SJSA1 (cell line): ENCODE results near the gene GAB1. TPM values are rescaled to one million over a fixed set of nuclear protein-coding genes. Genes with fewer than 3 reads are reported as not detected.

Experiments
- DNase-seq, 2 experiments: peaks; one replicate each; pipeline ENCODE4 v3.0.0-alpha.2; 2015 to 2020; ENCODE audit warnings: low spot score in 2 of 2, low read depth in 1 of 2
- H3K27ac ChIP-seq: fragments of 250-450 bp; sonication (Bioruptor Pico); 2 replicates; pipeline ENCODE4 v1.5.1; 2020; ENCODE audit warnings: mild to moderate bottlenecking, moderate library complexity
- H3K27me3 ChIP-seq: fragments of 250-450 bp; sonication (Bioruptor Pico); replicated peaks from 2 replicates; pipeline ENCODE4 v1.5.1; 2020; ENCODE audit warnings: mild to moderate bottlenecking, moderate library complexity
- H3K36me3 ChIP-seq: fragments of 250-450 bp; sonication (Bioruptor Pico); 2 replicates; pipeline ENCODE4 v1.5.1; 2020; ENCODE audit warnings: mild to moderate bottlenecking
- H3K4me1 ChIP-seq: fragments of 250-450 bp; sonication (Bioruptor Pico); replicated peaks from 2 replicates; pipeline ENCODE4 v1.6.1; 2021; ENCODE audit warnings: mild to moderate bottlenecking
- H3K4me3 ChIP-seq: fragments of 250-450 bp; sonication (Bioruptor Pico); 2 replicates; pipeline ENCODE4 v1.5.1; 2020; ENCODE audit warnings: mild to moderate bottlenecking
- H3K9me3 ChIP-seq: fragments of 250-450 bp; sonication (Bioruptor Pico); replicated peaks from 2 replicates; pipeline ENCODE4 v1.5.1; 2020; ENCODE audit warnings: mild to moderate bottlenecking
- total RNA-seq: library from RNA; depleted of rRNA; stranded (reverse); fragments of >200 nt; shearing (Covaris generic); gene quantifications from 2 replicates; pipeline ENCODE4 v1.2.3, GENCODE V29; 2014

Gene GAB1
- total RNA-seq, 1 experiment from 2014 or later, result 2.3 TPM

DNA sequence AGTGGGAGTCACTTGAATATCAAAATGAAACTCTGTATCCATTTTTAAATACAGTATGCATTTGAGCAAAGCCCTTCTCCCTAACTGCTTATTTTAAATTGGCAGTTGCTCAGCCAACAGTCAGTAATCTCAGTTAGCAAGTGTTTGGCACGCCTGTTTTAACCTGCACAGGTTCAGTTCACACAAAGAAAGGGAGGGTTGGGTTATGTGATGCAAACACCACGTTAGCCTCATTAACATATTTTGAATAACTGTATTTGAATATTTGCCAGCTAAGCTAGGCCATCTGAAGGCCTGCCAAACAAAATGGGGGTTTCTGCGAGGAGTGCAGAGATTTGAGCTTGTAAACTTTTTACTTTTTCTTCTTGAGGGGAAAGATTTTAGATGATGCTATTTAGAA, 19.8 kb downstream of the GAB1 start:
- no peak overlapping the region for H3K4me3 ChIP-seq
- H3K27ac ChIP-seq, result no peak overlapping the region
- peaks cover 17% of the 10 kb centered on the region for H3K4me1 ChIP-seq
- H3K9me3 ChIP-seq, result no peaks in the 10 kb centered on the region
- no peaks in the 10 kb centered on the region for H3K27me3 ChIP-seq
- no peak for DNase-seq
- no peaks in the 10 kb centered on the region for H3K36me3 ChIP-seq

DNA sequence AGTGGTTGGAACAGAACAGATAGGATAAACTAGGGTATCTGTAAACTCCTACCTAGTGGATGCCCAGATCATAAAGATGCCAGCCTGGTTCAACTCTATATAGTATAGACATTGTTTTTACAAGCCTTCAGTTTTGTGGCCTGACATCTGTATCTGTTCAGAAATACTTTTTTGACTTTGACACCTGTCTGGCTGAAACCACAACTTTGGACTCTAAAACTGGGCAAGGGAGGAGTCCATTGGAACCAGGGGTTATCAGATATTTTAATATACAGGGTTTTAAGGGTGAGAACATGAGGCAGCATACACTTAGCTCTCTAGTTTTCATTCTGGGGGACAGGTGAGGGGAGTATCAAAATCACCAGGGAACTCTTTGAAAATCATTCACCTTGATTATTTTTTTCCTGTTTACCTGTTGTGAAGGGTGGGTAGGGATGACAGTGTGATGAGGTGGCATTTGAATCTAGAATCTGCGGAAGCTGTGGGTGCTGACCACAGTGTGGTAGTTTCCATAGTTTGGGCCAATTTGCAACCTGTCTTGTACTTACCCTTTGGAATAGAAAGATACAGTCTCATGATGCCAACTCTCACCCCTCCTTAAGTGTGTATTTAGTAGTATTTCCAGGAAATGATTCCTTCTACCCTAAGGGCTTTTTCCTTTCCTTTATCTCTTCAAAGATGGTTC, 20.6 kb downstream of the GAB1 start:
- no peak for DNase-seq
- H3K4me1 ChIP-seq, result peaks cover 9% of the 10 kb centered on the region

DNA sequence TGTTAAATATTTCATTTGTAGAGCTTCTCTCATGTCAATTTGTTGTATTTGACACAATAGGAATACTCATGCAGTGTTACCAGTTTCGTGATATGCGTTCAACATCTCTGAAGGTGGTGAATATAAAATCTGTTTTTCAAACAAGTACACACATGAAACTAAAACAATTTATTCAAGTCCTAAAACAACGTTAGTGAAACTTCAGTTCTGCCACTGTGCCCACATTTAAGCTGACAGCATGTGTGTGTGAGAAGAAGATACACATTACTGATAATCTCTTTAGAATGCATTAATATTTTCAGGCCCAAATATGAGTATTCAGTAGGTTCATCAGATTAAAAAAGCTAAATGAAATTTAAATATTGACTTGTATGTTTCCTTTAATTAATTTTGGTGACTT, 21.7 kb downstream of the GAB1 start:
- Histone ChIP-seq H3K27ac (no peak overlapping the region), H3K36me3 (no peaks in the 10 kb centered on the region), H3K9me3 (no peaks in the 10 kb centered on the region), H3K4me3 (no peak overlapping the region), H3K4me1 (no peaks in the 10 kb centered on the region; the same call in 1 of the 2 replicates), H3K27me3 (no peaks in the 10 kb centered on the region)
- no peak for DNase-seq

More for the DNA sequence above, 20.6 kb downstream of the GAB1 start:
- Histone ChIP-seq H3K27ac (no peak overlapping the region), H3K36me3 (no peaks in the 10 kb centered on the region), H3K9me3 (no peaks in the 10 kb centered on the region), H3K4me3 (no peak overlapping the region), H3K27me3 (no peaks in the 10 kb centered on the region)

GRCh38 chr4:143358923-143359643, 22.4 kb downstream of the GAB1 start:
- Histone ChIP-seq H3K27ac (no peak overlapping the region), H3K4me1 (no peaks in the 10 kb centered on the region; the same call in 1 of the 2 replicates), H3K27me3 (no peaks in the 10 kb centered on the region), H3K4me3 (no peak overlapping the region), H3K36me3 (no peaks in the 10 kb centered on the region), H3K9me3 (no peaks in the 10 kb centered on the region)
- no peak for DNase-seq

DNA sequence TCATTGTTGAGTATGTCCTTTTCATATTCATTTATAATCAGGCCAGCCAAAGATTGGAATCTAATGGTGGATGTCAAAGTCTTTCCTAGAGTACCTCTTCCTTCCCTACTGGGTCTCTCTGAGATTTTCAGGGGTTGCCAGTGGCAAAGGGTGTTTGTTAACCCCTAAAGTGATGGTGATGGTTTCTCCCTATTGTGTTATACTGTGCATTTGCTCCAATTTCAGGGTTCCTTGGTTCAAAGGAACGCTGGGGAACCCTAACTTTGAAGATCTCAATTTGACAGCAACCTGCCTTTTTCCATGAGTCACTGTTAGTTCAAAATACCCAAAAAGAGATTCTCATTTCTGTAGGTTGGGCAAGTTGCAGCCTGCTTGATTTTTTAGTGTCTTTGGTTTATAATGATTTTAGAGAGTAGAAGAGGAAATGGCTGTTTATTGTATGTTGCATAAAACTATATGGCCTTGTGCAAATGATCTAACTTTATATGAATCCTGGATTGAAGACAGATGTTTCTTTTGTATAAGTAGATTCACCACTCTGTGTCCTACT, 23.0 kb downstream of the GAB1 start:
- Histone ChIP-seq H3K36me3 (no peaks in the 10 kb centered on the region), H3K27ac (no peak overlapping the region), H3K27me3 (no peaks in the 10 kb centered on the region), H3K9me3 (no peaks in the 10 kb centered on the region), H3K4me1 (no peaks in the 10 kb centered on the region; the same call in 1 of the 2 replicates), H3K4me3 (no peak overlapping the region)
- DNase-seq, result no peak

DNA sequence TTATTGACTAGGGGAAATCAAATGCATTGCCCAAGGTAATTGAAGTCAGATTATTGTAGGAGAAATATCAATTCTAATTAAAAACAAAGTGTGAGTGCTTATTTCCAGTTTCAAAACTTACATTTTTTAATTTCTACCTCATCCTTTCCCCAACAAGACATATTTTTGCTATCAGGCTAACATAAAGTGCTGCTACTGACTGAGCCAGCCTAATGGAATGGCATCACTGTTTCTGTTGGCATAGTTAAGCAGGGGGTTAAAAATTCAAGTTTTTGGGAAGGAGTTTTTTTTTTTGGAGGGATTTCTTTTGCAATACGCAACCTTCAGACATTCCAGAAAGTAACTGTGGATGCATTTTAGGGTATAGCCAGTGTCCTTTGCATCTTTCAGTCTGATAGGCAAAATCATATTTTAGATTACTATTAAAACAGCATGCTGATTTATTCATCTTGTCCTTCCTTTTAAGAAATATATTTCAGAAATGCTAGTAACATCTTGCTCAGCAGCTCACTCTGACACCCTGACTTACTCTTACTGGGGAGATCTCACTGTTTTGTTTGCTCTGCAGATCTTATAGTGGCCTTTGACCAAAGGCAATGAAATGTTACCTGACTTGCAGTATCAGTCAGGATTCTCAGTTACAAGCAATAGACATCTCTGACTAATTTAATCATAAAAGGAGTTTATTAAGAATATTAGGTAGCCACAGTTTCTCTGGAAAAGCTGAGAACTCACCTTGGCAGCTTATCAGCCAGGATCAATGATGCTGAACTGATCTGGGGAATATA, 24.4 kb downstream of the GAB1 start:
- H3K36me3 ChIP-seq, result no peaks in the 10 kb centered on the region
- no peak overlapping the region for H3K27ac ChIP-seq
- no peaks in the 10 kb centered on the region for H3K27me3 ChIP-seq
- DNase-seq, result no peak
- no peaks in the 10 kb centered on the region; the same call in 1 of the 2 replicates for H3K4me1 ChIP-seq
- H3K9me3 ChIP-seq, result no peaks in the 10 kb centered on the region
- H3K4me3 ChIP-seq, result no peak overlapping the region

- no peaks in the 10 kb centered on the region; the same call in 1 of the 2 replicates for H3K4me1 ChIP-seq
- no peak overlapping the region for H3K4me3 ChIP-seq
- no peaks in the 10 kb centered on the region for H3K27me3 ChIP-seq
- no peak for DNase-seq
- H3K9me3 ChIP-seq, result no peaks in the 10 kb centered on the region
- no peaks in the 10 kb centered on the region for H3K36me3 ChIP-seq
- H3K27ac ChIP-seq, result no peak overlapping the region
These were observed 25.8 kb downstream of the GAB1 start for GRCh38 chr4:143362349-143363046.

DNA sequence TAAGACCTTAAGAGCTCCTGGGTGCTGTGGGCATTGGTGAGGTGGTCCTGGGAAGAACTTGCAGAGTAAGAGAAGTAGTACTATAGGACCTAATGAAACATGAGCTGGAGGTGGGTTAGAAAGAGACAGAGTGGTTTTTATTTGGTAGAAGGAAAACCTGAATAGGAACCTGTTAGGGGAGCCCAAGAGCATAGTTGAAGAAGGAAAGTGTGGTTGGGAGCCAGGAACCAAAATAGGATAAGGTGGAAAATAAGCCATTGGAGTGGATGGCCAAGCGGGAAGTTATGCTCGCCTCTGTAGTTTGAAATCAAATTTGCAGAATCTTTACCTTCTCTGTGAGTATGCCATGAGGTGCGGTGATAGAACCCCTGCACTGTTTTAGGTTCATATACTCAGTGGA, 26.7 kb downstream of the GAB1 start:
- Histone ChIP-seq H3K4me3 (no peak overlapping the region), H3K9me3 (no peaks in the 10 kb centered on the region), H3K27me3 (no peaks in the 10 kb centered on the region), H3K27ac (no peak overlapping the region), H3K4me1 (no peaks in the 10 kb centered on the region; the same call in 1 of the 2 replicates), H3K36me3 (no peaks in the 10 kb centered on the region)
- DNase-seq, result no peak

- DNase-seq, result no peak
- Histone ChIP-seq H3K4me3 (no peak overlapping the region), H3K9me3 (no peaks in the 10 kb centered on the region), H3K27me3 (no peaks in the 10 kb centered on the region), H3K36me3 (no peaks in the 10 kb centered on the region), H3K4me1 (no peaks in the 10 kb centered on the region; the same call in 1 of the 2 replicates), H3K27ac (no peak overlapping the region)
These were observed 27.4 kb downstream of the GAB1 start for GRCh38 chr4:143364063-143364462.

DNA sequence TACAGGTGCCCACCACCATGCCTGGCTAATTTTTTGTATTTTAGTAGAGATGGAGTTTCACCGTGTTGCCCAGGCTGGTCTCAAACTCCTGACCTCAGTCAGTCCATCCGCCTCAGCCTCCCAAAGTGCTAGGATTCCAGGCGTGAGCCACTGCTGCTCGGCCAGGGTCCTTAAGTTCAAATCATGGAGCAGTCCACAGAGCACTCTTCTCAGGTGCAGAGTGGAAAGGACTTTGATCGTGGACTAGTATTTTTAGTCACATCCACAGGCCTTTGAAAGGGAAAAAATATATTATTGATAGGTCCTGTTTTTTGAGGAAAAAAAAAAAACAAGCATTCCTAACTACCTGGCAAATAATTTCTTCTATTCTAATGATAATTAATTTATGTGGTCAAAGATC, 31.2 kb downstream of the GAB1 start:
- DNase-seq, result no peak
- H3K36me3 ChIP-seq, result no peaks in the 10 kb centered on the region

DNA sequence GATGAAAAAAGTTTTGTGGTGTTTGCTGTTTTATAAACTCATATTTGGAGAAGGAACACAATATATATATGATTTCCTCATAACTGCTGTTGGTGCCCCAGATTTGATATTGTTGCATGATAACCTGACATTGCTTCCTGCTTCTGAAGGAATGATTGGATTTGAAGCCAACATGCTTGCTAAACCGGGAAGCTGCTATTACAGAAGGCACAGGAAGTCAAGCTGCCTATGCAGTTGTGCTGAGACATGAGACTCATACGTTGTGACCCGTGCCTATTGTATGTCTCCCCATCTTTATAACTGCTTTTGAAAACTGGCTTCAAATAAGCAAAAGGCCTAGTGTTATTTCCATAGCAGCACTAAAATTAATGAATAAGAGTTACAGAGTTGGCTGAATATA, 32.9 kb downstream of the GAB1 start:
- Histone ChIP-seq H3K4me3 (no peak overlapping the region), H3K9me3 (no peaks in the 10 kb centered on the region), H3K36me3 (no peaks in the 10 kb centered on the region), H3K27ac (no peak overlapping the region), H3K4me1 (no peaks in the 10 kb centered on the region), H3K27me3 (no peaks in the 10 kb centered on the region)
- DNase-seq, result no peak

More for the DNA sequence above, 31.2 kb downstream of the GAB1 start:
- no peaks in the 10 kb centered on the region for H3K27me3 ChIP-seq
- no peaks in the 10 kb centered on the region for H3K9me3 ChIP-seq
- H3K4me1 ChIP-seq, result no peaks in the 10 kb centered on the region
- no peak overlapping the region for H3K27ac ChIP-seq
- no peak overlapping the region for H3K4me3 ChIP-seq

DNA sequence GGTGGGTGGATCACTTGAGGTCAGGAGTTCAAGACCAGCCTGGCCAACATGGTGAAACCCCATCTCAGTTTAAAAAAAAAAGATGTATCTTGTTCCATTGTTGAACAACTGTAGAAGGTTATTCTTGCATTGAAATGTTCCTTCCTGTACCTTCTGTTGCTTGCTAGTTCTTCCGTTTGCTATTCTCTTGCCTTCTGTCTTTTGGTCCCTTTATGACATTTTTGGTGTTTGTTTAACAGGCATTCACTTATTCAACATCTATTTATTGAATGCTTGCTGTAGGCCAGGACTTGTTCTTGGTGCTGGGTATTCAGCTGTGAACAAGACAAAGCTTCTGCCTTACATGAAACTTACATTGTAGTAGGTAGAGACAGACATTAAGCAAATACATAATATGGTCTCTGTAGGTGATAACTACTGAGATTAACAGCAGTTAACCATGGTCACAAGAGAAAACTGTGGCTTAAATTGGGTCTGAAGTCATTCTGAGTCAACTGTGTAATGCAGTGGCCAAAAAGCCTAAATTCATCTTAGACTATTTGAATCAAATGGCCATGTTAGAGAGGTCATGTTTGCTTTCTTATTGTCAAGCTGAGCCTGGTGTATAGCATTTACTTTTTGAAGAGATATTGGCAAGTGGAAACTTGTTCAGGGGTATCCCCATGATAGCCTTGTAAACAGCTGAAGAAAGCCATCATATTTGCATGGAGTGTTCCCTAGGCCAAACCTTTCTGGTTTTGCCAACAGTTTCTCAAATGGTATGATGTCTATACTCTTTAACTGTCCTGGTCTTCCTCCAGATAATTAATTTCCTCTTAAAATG, 35.6 kb downstream of the GAB1 start:
- DNase-seq, result no peak
- no peaks in the 10 kb centered on the region for H3K27me3 ChIP-seq
- no peaks in the 10 kb centered on the region for H3K9me3 ChIP-seq
- H3K4me1 ChIP-seq, result no peaks in the 10 kb centered on the region
- H3K36me3 ChIP-seq, result no peaks in the 10 kb centered on the region
- H3K4me3 ChIP-seq, result no peak overlapping the region
- no peak overlapping the region for H3K27ac ChIP-seq
